Neural cell (in vitro differentiated cells): ENCODE data around the gene PDK4.

ENCODE experiments used
- EP300 ChIP-seq: fragments of 450-650 bp; conservative IDR thresholded peaks from 2 replicates; pipeline ENCODE4 v1.6.1; 2014; ENCODE audit warnings: antibody characterized with exemption, mild to moderate bottlenecking, moderate library complexity; ENCODE audit not compliant: poor library complexity, severe bottlenecking
- EZH2 ChIP-seq: fragments of 200-600, 300-800 bp; shearing (Covaris generic), sonication (generic); IDR thresholded peaks from 2 replicates; pipeline ENCODE4 v1.6.1; 2014; ENCODE audit warnings: antibody characterized with exemption, low read length, borderline replicate concordance, mild to moderate bottlenecking; ENCODE audit not compliant: insufficient read depth, poor library complexity, severe bottlenecking
- MXI1 ChIP-seq: fragments of 450-650 bp; conservative IDR thresholded peaks from 2 replicates; pipeline ENCODE4 v1.6.1; 2014; ENCODE audit warnings: antibody characterized with exemption, mild to moderate bottlenecking; ENCODE audit not compliant: poor library complexity, severe bottlenecking
- POLR2AphosphoS5 ChIP-seq: IDR thresholded peaks from 2 replicates; pipeline ENCODE4 v1.6.1; 2012
- RAD21 ChIP-seq: fragments of 450-650 bp; conservative IDR thresholded peaks from 2 replicates; pipeline ENCODE4 v1.6.1; 2014; ENCODE audit warnings: antibody characterized with exemption, mild to moderate bottlenecking, moderate library complexity
- SMC3 ChIP-seq: fragments of 450-650 bp; conservative IDR thresholded peaks from 2 replicates; pipeline ENCODE4 v1.6.1; 2014; ENCODE audit warnings: antibody characterized with exemption, mild to moderate bottlenecking, moderate library complexity; ENCODE audit not compliant: poor library complexity
- TAF1 ChIP-seq: IDR thresholded peaks from 2 replicates; pipeline ENCODE4 v1.6.1; 2012; ENCODE audit warnings: low read depth
- TF ChIP-seq, protein P1 (sequence below): fragments of 450-650 bp; IDR thresholded peaks from 2 replicates; pipeline ENCODE4 v1.5.1; 2014; ENCODE audit warnings: antibody characterized with exemption, mild to moderate bottlenecking, moderate library complexity; ENCODE audit not compliant: poor library complexity, severe bottlenecking

GRCh38 chr7:95549818-95550529 lies 46.3 kb downstream of the PDK4 start:
- TF ChIP-seq, protein P1, sequence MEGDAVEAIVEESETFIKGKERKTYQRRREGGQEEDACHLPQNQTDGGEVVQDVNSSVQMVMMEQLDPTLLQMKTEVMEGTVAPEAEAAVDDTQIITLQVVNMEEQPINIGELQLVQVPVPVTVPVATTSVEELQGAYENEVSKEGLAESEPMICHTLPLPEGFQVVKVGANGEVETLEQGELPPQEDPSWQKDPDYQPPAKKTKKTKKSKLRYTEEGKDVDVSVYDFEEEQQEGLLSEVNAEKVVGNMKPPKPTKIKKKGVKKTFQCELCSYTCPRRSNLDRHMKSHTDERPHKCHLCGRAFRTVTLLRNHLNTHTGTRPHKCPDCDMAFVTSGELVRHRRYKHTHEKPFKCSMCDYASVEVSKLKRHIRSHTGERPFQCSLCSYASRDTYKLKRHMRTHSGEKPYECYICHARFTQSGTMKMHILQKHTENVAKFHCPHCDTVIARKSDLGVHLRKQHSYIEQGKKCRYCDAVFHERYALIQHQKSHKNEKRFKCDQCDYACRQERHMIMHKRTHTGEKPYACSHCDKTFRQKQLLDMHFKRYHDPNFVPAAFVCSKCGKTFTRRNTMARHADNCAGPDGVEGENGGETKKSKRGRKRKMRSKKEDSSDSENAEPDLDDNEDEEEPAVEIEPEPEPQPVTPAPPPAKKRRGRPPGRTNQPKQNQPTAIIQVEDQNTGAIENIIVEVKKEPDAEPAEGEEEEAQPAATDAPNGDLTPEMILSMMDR = no peak
- no peak for TF ChIP-seq POLR2AphosphoS5
- TF ChIP-seq EZH2 = no peak
- no peak for TF ChIP-seq RAD21
- no peak for TF ChIP-seq EP300
- TF ChIP-seq TAF1 = no peak
- no peak for TF ChIP-seq SMC3
- TF ChIP-seq MXI1 = no peak
